GM23338 (cell line): ENCODE measurements around the gene TAS2R9. TPM values are rescaled to one million over a fixed set of nuclear protein-coding genes. Genes with fewer than 3 reads are reported as not detected.

ENCODE experiments used
- ATAC-seq: fragments of 200-7000 bp; cut with Tn5 transposase; 3 replicates; pipeline ENCODE4 v1.9.1; 2020
- DNase-seq: peaks from one replicate; pipeline ENCODE4 v3.0.0-alpha.2; 2015; ENCODE audit warnings: low spot score
- H2AFZ ChIP-seq: fragments of 200-600 bp; sonication (generic); 2 replicates; pipeline ENCODE4 v1.8.0; 2016; ENCODE audit warnings: antibody characterized with exemption, mild to moderate bottlenecking, moderate library complexity
- H3F3A ChIP-seq: fragments of 200-600 bp; sonication (generic); replicated peaks from 2 replicates; pipeline ENCODE4 v1.8.0; 2017; ENCODE audit warnings: antibody characterized with exemption, mixed run types, low read depth
- H3K27ac ChIP-seq: fragments of 200-600 bp; sonication (generic); 2 replicates; pipeline ENCODE4 v1.6.1; 2016; ENCODE audit warnings: low read depth
- H3K27me3 ChIP-seq: fragments of 200-600 bp; sonication (generic); 2 replicates; pipeline ENCODE4 v1.8.0; 2016; ENCODE audit warnings: mild to moderate bottlenecking, mixed run types, moderate library complexity; ENCODE audit not compliant: insufficient read depth
- H3K36me3 ChIP-seq: fragments of 200-600 bp; sonication (generic); 2 replicates; pipeline ENCODE4 v1.8.0; 2016; ENCODE audit warnings: mild to moderate bottlenecking; ENCODE audit not compliant: insufficient read depth
- H3K4me1 ChIP-seq: fragments of 200-600 bp; sonication (generic); 2 replicates; pipeline ENCODE4 v1.8.0; 2016; ENCODE audit warnings: mild to moderate bottlenecking, moderate library complexity; ENCODE audit not compliant: insufficient read depth
- H3K4me2 ChIP-seq: fragments of 200-600 bp; sonication (generic); 2 replicates; pipeline ENCODE4 v1.7.1; 2017; ENCODE audit warnings: mixed run types
- H3K4me3 ChIP-seq: fragments of 200-600 bp; sonication (generic); 2 replicates; pipeline ENCODE4 v1.6.1; 2016; ENCODE audit warnings: mixed run types
- H3K79me2 ChIP-seq: fragments of 200-600 bp; sonication (generic); replicated peaks from 2 replicates; pipeline ENCODE4 v1.8.0; 2017; ENCODE audit warnings: mild to moderate bottlenecking; ENCODE audit not compliant: insufficient read depth
- H3K9me2 ChIP-seq: fragments of 200-600 bp; sonication (generic); 2 replicates; pipeline ENCODE4 v1.8.0; 2017; ENCODE audit not compliant: insufficient read depth
- H4K20me1 ChIP-seq: fragments of 200-600 bp; sonication (generic); replicated peaks from 2 replicates; pipeline ENCODE4 v1.8.0; 2017; ENCODE audit warnings: mild to moderate bottlenecking; ENCODE audit not compliant: insufficient read depth
- H3K27ac Mint-ChIP-seq: 2 replicates; pipeline ENCODE4 v1.8.0; 2020; ENCODE audit warnings: inconsistent platforms, mild to moderate bottlenecking, moderate library complexity, mixed read lengths
- H3K27me3 Mint-ChIP-seq: 3 replicates; pipeline ENCODE4 v1.8.0; 2022; ENCODE audit warnings: low read depth, mild to moderate bottlenecking, moderate library complexity, mixed read lengths, inconsistent platforms; ENCODE audit not compliant: insufficient read depth, poor library complexity
- H3K36me3 Mint-ChIP-seq: 3 replicates; pipeline ENCODE4 v1.8.0; 2021; ENCODE audit warnings: low read depth, mild to moderate bottlenecking, inconsistent platforms, moderate library complexity, mixed read lengths
- H3K4me1 Mint-ChIP-seq: 3 replicates; pipeline ENCODE4 v1.8.0; 2020; ENCODE audit warnings: mild to moderate bottlenecking, inconsistent platforms, mixed read lengths
- H3K4me3 Mint-ChIP-seq: 3 replicates; pipeline ENCODE4 v1.8.0; 2021; ENCODE audit warnings: moderate library complexity, mild to moderate bottlenecking, inconsistent platforms, mixed read lengths
- H3K9me3 Mint-ChIP-seq: 3 replicates; pipeline ENCODE4 v1.8.0; 2020; ENCODE audit warnings: moderate library complexity, mild to moderate bottlenecking, inconsistent platforms, mixed read lengths
- CREB1 ChIP-seq: fragments of 250-450 bp; sonication (Bioruptor Pico); IDR thresholded peaks from 2 replicates; pipeline ENCODE4 v1.5.0; 2020; ENCODE audit warnings: low read depth, mild to moderate bottlenecking, moderate library complexity
- EZH2phosphoT487 ChIP-seq: fragments of 200-600 bp; sonication (generic); IDR thresholded peaks from one replicate; pipeline ENCODE4 v1.8.1; 2018; ENCODE audit warnings: antibody characterized with exemption; ENCODE audit not compliant: unreplicated experiment
- ZNF114 ChIP-seq: fragments of 250-450 bp; sonication (Bioruptor Pico); IDR thresholded peaks from 2 replicates; pipeline ENCODE4 v1.5.0; 2020; ENCODE audit warnings: mild to moderate bottlenecking, moderate library complexity
- ZNF331 ChIP-seq: fragments of 250-450 bp; sonication (Bioruptor Pico); IDR thresholded peaks from 2 replicates; pipeline ENCODE4 v1.5.0; 2020; ENCODE audit warnings: low read depth, mild to moderate bottlenecking, moderate library complexity
- long read RNA-seq: library from polyadenylated mRNA; unstranded; transcript quantifications from one replicate; pipeline ENCODE4 v2.0.0, GENCODE V29; 2020; ENCODE audit not compliant: unreplicated experiment
- polyA plus RNA-seq: library from polyadenylated mRNA; unstranded; fragments of >200 nt; fragmentation: Nextera tagmentation; extraction: Ambion mirVana; gene quantifications from 2 replicates; pipeline ENCODE4 v1.2.1, GENCODE V29; 2016
- total RNA-seq: library from RNA; depleted of rRNA; stranded (reverse); fragments of >200 nt; shearing (Covaris generic); gene quantifications from 2 replicates; pipeline ENCODE4 v1.2.3, GENCODE V29; 2014; rRNA removed
- TF ChIP-seq, protein P1 (sequence below): IDR thresholded peaks from 2 replicates; pipeline ENCODE4 v1.6.1; 2016; ENCODE audit warnings: antibody characterized with exemption
- TF ChIP-seq, protein P2 (sequence below): fragments of 250-450 bp; sonication (Bioruptor Pico); IDR thresholded peaks from 2 replicates; pipeline ENCODE4 v1.5.0; 2020; ENCODE audit warnings: mild to moderate bottlenecking, moderate library complexity

The TAS2R9 gene, protein sequence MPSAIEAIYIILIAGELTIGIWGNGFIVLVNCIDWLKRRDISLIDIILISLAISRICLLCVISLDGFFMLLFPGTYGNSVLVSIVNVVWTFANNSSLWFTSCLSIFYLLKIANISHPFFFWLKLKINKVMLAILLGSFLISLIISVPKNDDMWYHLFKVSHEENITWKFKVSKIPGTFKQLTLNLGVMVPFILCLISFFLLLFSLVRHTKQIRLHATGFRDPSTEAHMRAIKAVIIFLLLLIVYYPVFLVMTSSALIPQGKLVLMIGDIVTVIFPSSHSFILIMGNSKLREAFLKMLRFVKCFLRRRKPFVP
- total RNA-seq: 0.19 TPM in 1 of 2 replicates, not detected in the other
- polyA plus RNA-seq: not detected in 2 replicates
- long read RNA-seq: 0 reads

DNA sequence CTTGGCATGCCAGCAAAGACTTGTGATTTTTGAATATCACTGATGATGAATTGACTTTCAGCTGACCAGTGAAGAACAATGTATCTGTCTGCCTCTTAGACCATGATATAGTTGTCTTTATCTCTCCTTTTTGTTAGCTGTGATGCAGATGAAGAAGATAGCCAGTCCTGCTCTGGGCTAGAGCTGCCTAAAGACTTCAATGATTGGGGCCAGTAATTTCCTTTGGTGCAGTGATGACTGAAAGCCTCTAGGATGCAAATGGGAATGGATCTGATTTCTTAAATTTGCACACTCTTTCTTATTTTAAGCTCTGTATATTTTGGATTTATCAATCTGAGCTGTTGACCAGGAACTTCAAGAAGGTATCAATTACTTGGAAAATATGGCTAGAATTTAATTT is at the start of gene TAS2R9:
Gene TAS2R9 (minus strand): TSS at position 101 of the 400 bp plus-strand sequence. CDS start 93 bp downstream, at position 8.
- H3K4me3 ChIP-seq: no peak within 1 kb of the TSS
- H3K79me2 ChIP-seq: no peaks in the 10 kb centered on the region
- Mint-ChIP-seq H3K27me3 (no peaks in the 10 kb centered on the region), H3K4me1 (peaks cover 11% of the 10 kb centered on the region; the same call in 2 of the 3 replicates), H3K9me3 (no peaks in the 10 kb centered on the region), H3K36me3 (no peaks in the 10 kb centered on the region), H3K4me3 (no peak within 1 kb of the TSS), H3K27ac (no peak within 1 kb of the TSS)
- no peak for ATAC-seq
- H3K27me3 ChIP-seq: no peaks in the 10 kb centered on the region
- no peaks in the 10 kb centered on the region for H4K20me1 ChIP-seq
- H3K36me3 ChIP-seq: no peaks in the 10 kb centered on the region
- H2AFZ ChIP-seq: no peak within 1 kb of the TSS
- H3K9me2 ChIP-seq: no peaks in the 10 kb centered on the region
- no peaks in the 10 kb centered on the region for H3F3A ChIP-seq
- DNase-seq: no peak
- H3K27ac ChIP-seq: no peak within 1 kb of the TSS
- peaks cover 17% of the 10 kb centered on the region for H3K4me1 ChIP-seq
- H3K4me2 ChIP-seq: no peak within 1 kb of the TSS
- TF ChIP-seq ZNF331: no peak
- TF ChIP-seq, protein P1, sequence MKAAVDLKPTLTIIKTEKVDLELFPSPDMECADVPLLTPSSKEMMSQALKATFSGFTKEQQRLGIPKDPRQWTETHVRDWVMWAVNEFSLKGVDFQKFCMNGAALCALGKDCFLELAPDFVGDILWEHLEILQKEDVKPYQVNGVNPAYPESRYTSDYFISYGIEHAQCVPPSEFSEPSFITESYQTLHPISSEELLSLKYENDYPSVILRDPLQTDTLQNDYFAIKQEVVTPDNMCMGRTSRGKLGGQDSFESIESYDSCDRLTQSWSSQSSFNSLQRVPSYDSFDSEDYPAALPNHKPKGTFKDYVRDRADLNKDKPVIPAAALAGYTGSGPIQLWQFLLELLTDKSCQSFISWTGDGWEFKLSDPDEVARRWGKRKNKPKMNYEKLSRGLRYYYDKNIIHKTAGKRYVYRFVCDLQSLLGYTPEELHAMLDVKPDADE: no peak
- TF ChIP-seq ZNF114 (CRISPR knock-in tag): no peak
- TF ChIP-seq, protein P2, sequence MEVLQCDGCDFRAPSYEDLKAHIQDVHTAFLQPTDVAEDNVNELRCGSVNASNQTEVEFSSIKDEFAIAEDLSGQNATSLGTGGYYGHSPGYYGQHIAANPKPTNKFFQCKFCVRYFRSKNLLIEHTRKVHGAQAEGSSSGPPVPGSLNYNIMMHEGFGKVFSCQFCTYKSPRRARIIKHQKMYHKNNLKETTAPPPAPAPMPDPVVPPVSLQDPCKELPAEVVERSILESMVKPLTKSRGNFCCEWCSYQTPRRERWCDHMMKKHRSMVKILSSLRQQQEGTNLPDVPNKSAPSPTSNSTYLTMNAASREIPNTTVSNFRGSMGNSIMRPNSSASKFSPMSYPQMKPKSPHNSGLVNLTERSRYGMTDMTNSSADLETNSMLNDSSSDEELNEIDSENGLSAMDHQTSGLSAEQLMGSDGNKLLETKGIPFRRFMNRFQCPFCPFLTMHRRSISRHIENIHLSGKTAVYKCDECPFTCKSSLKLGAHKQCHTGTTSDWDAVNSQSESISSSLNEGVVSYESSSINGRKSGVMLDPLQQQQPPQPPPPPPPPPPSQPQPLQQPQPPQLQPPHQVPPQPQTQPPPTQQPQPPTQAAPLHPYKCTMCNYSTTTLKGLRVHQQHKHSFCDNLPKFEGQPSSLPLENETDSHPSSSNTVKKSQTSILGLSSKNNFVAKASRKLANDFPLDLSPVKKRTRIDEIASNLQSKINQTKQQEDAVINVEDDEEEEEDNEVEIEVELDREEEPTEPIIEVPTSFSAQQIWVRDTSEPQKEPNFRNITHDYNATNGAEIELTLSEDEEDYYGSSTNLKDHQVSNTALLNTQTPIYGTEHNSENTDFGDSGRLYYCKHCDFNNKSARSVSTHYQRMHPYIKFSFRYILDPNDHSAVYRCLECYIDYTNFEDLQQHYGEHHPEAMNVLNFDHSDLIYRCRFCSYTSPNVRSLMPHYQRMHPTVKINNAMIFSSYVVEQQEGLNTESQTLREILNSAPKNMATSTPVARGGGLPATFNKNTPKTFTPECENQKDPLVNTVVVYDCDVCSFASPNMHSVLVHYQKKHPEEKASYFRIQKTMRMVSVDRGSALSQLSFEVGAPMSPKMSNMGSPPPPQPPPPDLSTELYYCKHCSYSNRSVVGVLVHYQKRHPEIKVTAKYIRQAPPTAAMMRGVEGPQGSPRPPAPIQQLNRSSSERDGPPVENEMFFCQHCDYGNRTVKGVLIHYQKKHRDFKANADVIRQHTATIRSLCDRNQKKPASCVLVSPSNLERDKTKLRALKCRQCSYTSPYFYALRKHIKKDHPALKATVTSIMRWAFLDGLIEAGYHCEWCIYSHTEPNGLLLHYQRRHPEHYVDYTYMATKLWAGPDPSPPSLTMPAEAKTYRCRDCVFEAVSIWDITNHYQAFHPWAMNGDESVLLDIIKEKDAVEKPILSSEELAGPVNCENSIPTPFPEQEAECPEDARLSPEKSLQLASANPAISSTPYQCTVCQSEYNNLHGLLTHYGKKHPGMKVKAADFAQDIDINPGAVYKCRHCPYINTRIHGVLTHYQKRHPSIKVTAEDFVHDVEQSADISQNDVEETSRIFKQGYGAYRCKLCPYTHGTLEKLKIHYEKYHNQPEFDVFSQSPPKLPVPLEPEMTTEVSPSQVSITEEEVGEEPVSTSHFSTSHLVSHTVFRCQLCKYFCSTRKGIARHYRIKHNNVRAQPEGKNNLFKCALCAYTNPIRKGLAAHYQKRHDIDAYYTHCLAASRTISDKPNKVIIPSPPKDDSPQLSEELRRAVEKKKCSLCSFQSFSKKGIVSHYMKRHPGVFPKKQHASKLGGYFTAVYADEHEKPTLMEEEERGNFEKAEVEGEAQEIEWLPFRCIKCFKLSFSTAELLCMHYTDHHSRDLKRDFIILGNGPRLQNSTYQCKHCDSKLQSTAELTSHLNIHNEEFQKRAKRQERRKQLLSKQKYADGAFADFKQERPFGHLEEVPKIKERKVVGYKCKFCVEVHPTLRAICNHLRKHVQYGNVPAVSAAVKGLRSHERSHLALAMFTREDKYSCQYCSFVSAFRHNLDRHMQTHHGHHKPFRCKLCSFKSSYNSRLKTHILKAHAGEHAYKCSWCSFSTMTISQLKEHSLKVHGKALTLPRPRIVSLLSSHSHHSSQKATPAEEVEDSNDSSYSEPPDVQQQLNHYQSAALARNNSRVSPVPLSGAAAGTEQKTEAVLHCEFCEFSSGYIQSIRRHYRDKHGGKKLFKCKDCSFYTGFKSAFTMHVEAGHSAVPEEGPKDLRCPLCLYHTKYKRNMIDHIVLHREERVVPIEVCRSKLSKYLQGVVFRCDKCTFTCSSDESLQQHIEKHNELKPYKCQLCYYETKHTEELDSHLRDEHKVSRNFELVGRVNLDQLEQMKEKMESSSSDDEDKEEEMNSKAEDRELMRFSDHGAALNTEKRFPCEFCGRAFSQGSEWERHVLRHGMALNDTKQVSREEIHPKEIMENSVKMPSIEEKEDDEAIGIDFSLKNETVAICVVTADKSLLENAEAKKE: no peak
- no peak for TF ChIP-seq CREB1 (CRISPR knock-in tag)
- no peak for TF ChIP-seq EZH2phosphoT487
